Testis (tissue), 2 donors: ENCODE results near the gene LMCD1.

Experiments
- POLR2A ChIP-seq: fragments of 450-650 bp; IDR thresholded peaks from one replicate; pipeline ENCODE4 v1.6.1; 2017; ENCODE audit warnings: antibody characterized with exemption, mild to moderate bottlenecking, moderate library complexity
- TF ChIP-seq, protein P1 (sequence below), 3 experiments: fragments of 450-650 bp in 2 of 3; fragments of 200-600 bp in 1 of 3; sonication (generic) in 1 of 3; IDR thresholded peaks; one replicate each; pipeline ENCODE4 v1.5.1; 2016 to 2019; ENCODE audit warnings: antibody characterized with exemption in 3 of 3, mild to moderate bottlenecking in 2 of 3, moderate library complexity in 1 of 3

- TF ChIP-seq POLR2A: no peak
- TF ChIP-seq, protein P1, sequence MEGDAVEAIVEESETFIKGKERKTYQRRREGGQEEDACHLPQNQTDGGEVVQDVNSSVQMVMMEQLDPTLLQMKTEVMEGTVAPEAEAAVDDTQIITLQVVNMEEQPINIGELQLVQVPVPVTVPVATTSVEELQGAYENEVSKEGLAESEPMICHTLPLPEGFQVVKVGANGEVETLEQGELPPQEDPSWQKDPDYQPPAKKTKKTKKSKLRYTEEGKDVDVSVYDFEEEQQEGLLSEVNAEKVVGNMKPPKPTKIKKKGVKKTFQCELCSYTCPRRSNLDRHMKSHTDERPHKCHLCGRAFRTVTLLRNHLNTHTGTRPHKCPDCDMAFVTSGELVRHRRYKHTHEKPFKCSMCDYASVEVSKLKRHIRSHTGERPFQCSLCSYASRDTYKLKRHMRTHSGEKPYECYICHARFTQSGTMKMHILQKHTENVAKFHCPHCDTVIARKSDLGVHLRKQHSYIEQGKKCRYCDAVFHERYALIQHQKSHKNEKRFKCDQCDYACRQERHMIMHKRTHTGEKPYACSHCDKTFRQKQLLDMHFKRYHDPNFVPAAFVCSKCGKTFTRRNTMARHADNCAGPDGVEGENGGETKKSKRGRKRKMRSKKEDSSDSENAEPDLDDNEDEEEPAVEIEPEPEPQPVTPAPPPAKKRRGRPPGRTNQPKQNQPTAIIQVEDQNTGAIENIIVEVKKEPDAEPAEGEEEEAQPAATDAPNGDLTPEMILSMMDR (IDR thresholded peaks at IDR 0.05): no peak
Observed at GRCh38 chr3:8503461-8503860, 1.8 kb downstream of the LMCD1 start.
